WTC11 (cell line): ENCODE data around the gene CERS2. TPM values are rescaled to one million over a fixed set of nuclear protein-coding genes. Genes with fewer than 3 reads are reported as not detected.
A peak's percentile ranks its signal among the peaks of the same experiment; 100 is the strongest.

Source experiments
- ATAC-seq: fragments of 200-7000 bp; cut with Tn5 transposase; 2 replicates; pipeline ENCODE4 v1.10.0; 2021; ENCODE audit warnings: mild to moderate bottlenecking, moderate library complexity
- CTCF ChIA-PET: fragments of 300-600 bp; sonication (Branson Sonifier 250); formaldehyde crosslinking; loops from one replicate; lab custom pipeline; 2021; ENCODE audit warnings: antibody characterized with exemption; lab: Charles Lee
- POLR2A ChIA-PET: fragments of 350-600 bp; sonication (Branson Sonifier 250); formaldehyde crosslinking; loops from one replicate; lab custom pipeline; 2021; ENCODE audit warnings: antibody characterized with exemption; lab: Charles Lee
- DNase-seq: peaks from one replicate; pipeline ENCODE4 v3.0.0; 2021; ENCODE audit warnings: low spot score
- H3K27ac Mint-ChIP-seq: 2 replicates; pipeline ENCODE4 v1.8.0; 2021; ENCODE audit warnings: mixed read lengths
- H3K27me3 Mint-ChIP-seq: 2 replicates; pipeline ENCODE4 v1.8.0; 2021; ENCODE audit warnings: low read depth, mild to moderate bottlenecking, moderate library complexity, mixed read lengths
- H3K36me3 Mint-ChIP-seq: 2 replicates; pipeline ENCODE4 v1.8.0; 2021; ENCODE audit warnings: mixed read lengths
- H3K4me1 Mint-ChIP-seq: 2 replicates; pipeline ENCODE4 v1.8.0; 2022; ENCODE audit warnings: mixed read lengths
- H3K4me3 Mint-ChIP-seq: 2 replicates; pipeline ENCODE4 v1.8.0; 2021; ENCODE audit warnings: mild to moderate bottlenecking, moderate library complexity, mixed read lengths
- H3K9me3 Mint-ChIP-seq: 2 replicates; pipeline ENCODE4 v1.8.0; 2021; ENCODE audit warnings: mixed read lengths
- ARID4B ChIP-seq: sonication (generic); formaldehyde crosslinking; IDR thresholded peaks from 2 replicates; pipeline ENCODE4 v1.8.0; 2023; ENCODE audit warnings: missing genetic modification reagents, mild to moderate bottlenecking, borderline replicate concordance
- CREM ChIP-seq: sonication (generic); formaldehyde crosslinking; IDR thresholded peaks from 2 replicates; pipeline ENCODE4 v1.8.1; 2022; ENCODE audit warnings: mild to moderate bottlenecking, missing genetic modification reagents, moderate library complexity
- E2F5 ChIP-seq: sonication (generic); formaldehyde crosslinking; IDR thresholded peaks from 2 replicates; pipeline ENCODE4 v1.8.1; 2022; ENCODE audit warnings: mild to moderate bottlenecking, moderate library complexity, missing genetic modification reagents
- ESRRA ChIP-seq: sonication (generic); formaldehyde crosslinking; IDR thresholded peaks from 2 replicates; pipeline ENCODE4 v1.8.1; 2022; ENCODE audit warnings: mild to moderate bottlenecking, missing genetic modification reagents, borderline replicate concordance
- ETV6 ChIP-seq: sonication (generic); formaldehyde crosslinking; IDR thresholded peaks from 2 replicates; pipeline ENCODE4 v1.8.1; 2022; ENCODE audit warnings: mild to moderate bottlenecking, missing genetic modification reagents
- FOXK1 ChIP-seq: sonication (generic); formaldehyde crosslinking; IDR thresholded peaks from 2 replicates; pipeline ENCODE4 v1.8.0; 2022; ENCODE audit warnings: mild to moderate bottlenecking, moderate library complexity, missing genetic modification reagents
- GRHL2 ChIP-seq: fragments of 250-450 bp; sonication (Bioruptor Pico); IDR thresholded peaks from 2 replicates; pipeline ENCODE4 v1.8.0; 2022; ENCODE audit warnings: mild to moderate bottlenecking, moderate library complexity; ENCODE audit not compliant: insufficient replicate concordance, severe bottlenecking
- HMGA2 ChIP-seq: fragments of 250-450 bp; sonication (Bioruptor Pico); IDR thresholded peaks from 2 replicates; pipeline ENCODE4 v1.4.0; 2021; ENCODE audit warnings: mild to moderate bottlenecking, moderate library complexity
- IRF2 ChIP-seq: sonication (generic); formaldehyde crosslinking; IDR thresholded peaks from 2 replicates; pipeline ENCODE4 v1.8.0; 2022; ENCODE audit warnings: low read depth, missing genetic modification reagents, borderline replicate concordance
- JUN ChIP-seq: sonication (generic); formaldehyde crosslinking; IDR thresholded peaks from 2 replicates; pipeline ENCODE4 v1.8.0; 2023; ENCODE audit warnings: mild to moderate bottlenecking, missing genetic modification reagents
- TCF7 ChIP-seq: sonication (generic); formaldehyde crosslinking; IDR thresholded peaks from 2 replicates; pipeline ENCODE4 v1.8.0; 2022; ENCODE audit warnings: mild to moderate bottlenecking, low read depth, missing genetic modification reagents, moderate library complexity
- ZBTB21 ChIP-seq: sonication (generic); formaldehyde crosslinking; IDR thresholded peaks from 2 replicates; pipeline ENCODE4 v1.8.1; 2023; ENCODE audit warnings: mild to moderate bottlenecking, missing genetic modification reagents, borderline replicate concordance
- ZMAT4 ChIP-seq: fragments of 250-450 bp; sonication (Bioruptor Pico); IDR thresholded peaks from 2 replicates; pipeline ENCODE4 v1.9.0; 2021; ENCODE audit warnings: mild to moderate bottlenecking
- ZNF263 ChIP-seq: sonication (generic); formaldehyde crosslinking; IDR thresholded peaks from 2 replicates; pipeline ENCODE4 v1.8.1; 2022; ENCODE audit warnings: low read depth, mild to moderate bottlenecking, moderate library complexity, missing genetic modification reagents
- ZNF317 ChIP-seq: sonication (generic); formaldehyde crosslinking; IDR thresholded peaks from 2 replicates; pipeline ENCODE4 v1.8.1; 2023; ENCODE audit warnings: low read depth, mild to moderate bottlenecking, moderate library complexity, missing genetic modification reagents, borderline replicate concordance
- ZNF671 ChIP-seq: fragments of 250-450 bp; sonication (Bioruptor Pico); IDR thresholded peaks from 2 replicates; pipeline ENCODE4 v1.8.0; 2021; ENCODE audit warnings: mild to moderate bottlenecking
- total RNA-seq: library from RNA; stranded (reverse); gene quantifications from 3 replicates; pipeline ENCODE4 v1.2.3, GENCODE V29; 2021
- TF ChIP-seq, protein P1 (sequence below): fragments of 250-450 bp; sonication (Bioruptor Pico); IDR thresholded peaks from 2 replicates; pipeline ENCODE4 v1.9.0; 2021; ENCODE audit warnings: mild to moderate bottlenecking, borderline replicate concordance

Gene CERS2
- total RNA-seq, 1 experiment from 2014 or later, result 182 TPM

GRCh38 chr1:150995460-150995859 is 20.8 kb upstream of the CERS2 start (continued):
- TF ChIP-seq ZMAT4, result no peak

GRCh38 chr1:150994248-150994647 is 19.6 kb upstream of the CERS2 start:
- CTCF ChIA-PET, result interaction anchor here (1.0 to 5.7 kb wide), 5 partner anchors 11 to 181 kb away, joined by 4 to 109 read pairs (median 33); partner anchors contain the start of genes ANXA9, CERS2 and MINDY1
- DNase-seq, result no peak
- no peaks in the 10 kb centered on the region for H3K36me3 Mint-ChIP-seq
- POLR2A ChIA-PET, result no interaction called here
- H3K4me3 Mint-ChIP-seq, result no peak overlapping the region
- H3K27me3 Mint-ChIP-seq, result no peaks in the 10 kb centered on the region
- no peaks in the 10 kb centered on the region for H3K9me3 Mint-ChIP-seq
- no peak for ATAC-seq
- peaks cover 6% of the 10 kb centered on the region; the same call in 1 of the 2 replicates for H3K4me1 Mint-ChIP-seq
- TF ChIP-seq IRF2 (CRISPR knock-in tag), result no peak
- TF ChIP-seq ZNF263 (CRISPR knock-in tag), result no peak
- no peak for TF ChIP-seq E2F5
- TF ChIP-seq ZNF671 (CRISPR knock-in tag), result no peak
- no peak for TF ChIP-seq GRHL2 (CRISPR knock-in tag)
- no peak for TF ChIP-seq ZBTB21 (CRISPR knock-in tag)
- TF ChIP-seq, protein P1, sequence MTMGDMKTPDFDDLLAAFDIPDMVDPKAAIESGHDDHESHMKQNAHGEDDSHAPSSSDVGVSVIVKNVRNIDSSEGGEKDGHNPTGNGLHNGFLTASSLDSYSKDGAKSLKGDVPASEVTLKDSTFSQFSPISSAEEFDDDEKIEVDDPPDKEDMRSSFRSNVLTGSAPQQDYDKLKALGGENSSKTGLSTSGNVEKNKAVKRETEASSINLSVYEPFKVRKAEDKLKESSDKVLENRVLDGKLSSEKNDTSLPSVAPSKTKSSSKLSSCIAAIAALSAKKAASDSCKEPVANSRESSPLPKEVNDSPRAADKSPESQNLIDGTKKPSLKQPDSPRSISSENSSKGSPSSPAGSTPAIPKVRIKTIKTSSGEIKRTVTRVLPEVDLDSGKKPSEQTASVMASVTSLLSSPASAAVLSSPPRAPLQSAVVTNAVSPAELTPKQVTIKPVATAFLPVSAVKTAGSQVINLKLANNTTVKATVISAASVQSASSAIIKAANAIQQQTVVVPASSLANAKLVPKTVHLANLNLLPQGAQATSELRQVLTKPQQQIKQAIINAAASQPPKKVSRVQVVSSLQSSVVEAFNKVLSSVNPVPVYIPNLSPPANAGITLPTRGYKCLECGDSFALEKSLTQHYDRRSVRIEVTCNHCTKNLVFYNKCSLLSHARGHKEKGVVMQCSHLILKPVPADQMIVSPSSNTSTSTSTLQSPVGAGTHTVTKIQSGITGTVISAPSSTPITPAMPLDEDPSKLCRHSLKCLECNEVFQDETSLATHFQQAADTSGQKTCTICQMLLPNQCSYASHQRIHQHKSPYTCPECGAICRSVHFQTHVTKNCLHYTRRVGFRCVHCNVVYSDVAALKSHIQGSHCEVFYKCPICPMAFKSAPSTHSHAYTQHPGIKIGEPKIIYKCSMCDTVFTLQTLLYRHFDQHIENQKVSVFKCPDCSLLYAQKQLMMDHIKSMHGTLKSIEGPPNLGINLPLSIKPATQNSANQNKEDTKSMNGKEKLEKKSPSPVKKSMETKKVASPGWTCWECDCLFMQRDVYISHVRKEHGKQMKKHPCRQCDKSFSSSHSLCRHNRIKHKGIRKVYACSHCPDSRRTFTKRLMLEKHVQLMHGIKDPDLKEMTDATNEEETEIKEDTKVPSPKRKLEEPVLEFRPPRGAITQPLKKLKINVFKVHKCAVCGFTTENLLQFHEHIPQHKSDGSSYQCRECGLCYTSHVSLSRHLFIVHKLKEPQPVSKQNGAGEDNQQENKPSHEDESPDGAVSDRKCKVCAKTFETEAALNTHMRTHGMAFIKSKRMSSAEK (CRISPR knock-in tag), result no peak
- TF ChIP-seq FOXK1, result no peak
- TF ChIP-seq ETV6 (CRISPR knock-in tag), result no peak
- no peak for TF ChIP-seq CREM
- no peak for TF ChIP-seq HMGA2 (CRISPR knock-in tag)
- no peak for TF ChIP-seq TCF7 (CRISPR knock-in tag)
- no peak for TF ChIP-seq ESRRA (CRISPR knock-in tag)
- TF ChIP-seq ZNF317 (CRISPR knock-in tag), result no peak
- no peak for TF ChIP-seq JUN (CRISPR knock-in tag)
- TF ChIP-seq ARID4B (CRISPR knock-in tag), result no peak
- TF ChIP-seq, all 79 proteins: peak for 0
- H3K27ac Mint-ChIP-seq, result peak overlapping the region; percentile 20; the same call in 1 of the 2 replicates
